ENCODE results near the gene C16orf92. TPM values are rescaled to one million over a fixed set of nuclear protein-coding genes. Genes with fewer than 3 reads are reported as not detected.
A peak's percentile ranks its signal among the peaks of the same experiment; 100 is the strongest.

Gene C16orf92
- total RNA-seq, 3 donors from 2014 or later, result not detected

GRCh38 chr16:29984764-29985147, 38.2 kb upstream of the C16orf92 start:
- Mint-ChIP-seq H3K4me3 (no peak overlapping the region), H3K36me3 (ENCODE audit: insufficient read depth) (peaks cover 60% of the 10 kb centered on the region), H3K9me3 (no peaks in the 10 kb centered on the region), H3K4me1 (ENCODE audit: low read depth) (no peaks in the 10 kb centered on the region), H3K27me3 (ENCODE audit: low read depth) (no peaks in the 10 kb centered on the region)
- DNase-seq (no peak), ATAC-seq (no peak)

GRCh38 chr16:29985271-29985811, 37.7 kb upstream of the C16orf92 start:
- H3K4me1 Mint-ChIP-seq (ENCODE audit: low read depth), result no peaks in the 10 kb centered on the region
- no peaks in the 10 kb centered on the region for H3K27me3 Mint-ChIP-seq (ENCODE audit: low read depth)
- DNase-seq (no peak), ATAC-seq (no peak)
- no peaks in the 10 kb centered on the region for H3K9me3 Mint-ChIP-seq
- peaks cover 57% of the 10 kb centered on the region for H3K36me3 Mint-ChIP-seq (ENCODE audit: insufficient read depth)
- no peak overlapping the region for H3K4me3 Mint-ChIP-seq

DNA sequence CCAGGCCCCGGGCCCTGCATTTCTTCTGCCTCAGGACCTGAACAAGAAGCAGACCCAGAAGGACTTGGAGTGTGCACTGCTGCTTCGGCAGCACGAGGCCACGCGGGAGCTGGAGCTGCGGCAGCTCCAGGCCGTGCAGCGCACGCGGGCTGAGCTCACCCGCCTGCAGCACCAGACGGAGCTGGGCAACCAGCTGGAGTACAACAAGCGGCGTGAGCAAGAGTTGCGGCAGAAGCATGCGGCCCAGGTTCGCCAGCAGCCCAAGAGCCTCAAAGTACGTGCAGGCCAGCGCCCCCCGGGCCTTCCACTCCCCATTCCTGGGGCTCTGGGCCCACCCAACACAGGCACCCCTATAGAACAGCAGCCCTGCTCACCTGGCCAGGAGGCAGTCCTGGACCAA, 36.8 kb upstream of the C16orf92 start:
- Mint-ChIP-seq H3K4me3 (no peak overlapping the region), H3K9me3 (no peaks in the 10 kb centered on the region), H3K27me3 (ENCODE audit: low read depth) (no peaks in the 10 kb centered on the region), H3K36me3 (ENCODE audit: insufficient read depth) (peaks cover 54% of the 10 kb centered on the region), H3K4me1 (ENCODE audit: low read depth) (no peaks in the 10 kb centered on the region)
- DNase-seq (no peak), ATAC-seq (no peak)

- no peaks in the 10 kb centered on the region for H3K27me3 Mint-ChIP-seq (ENCODE audit: low read depth)
- ATAC-seq, result no peak
- H3K9me3 Mint-ChIP-seq, result no peaks in the 10 kb centered on the region
- peaks cover 50% of the 10 kb centered on the region for H3K36me3 Mint-ChIP-seq (ENCODE audit: insufficient read depth)
- DNase-seq, result no peak
- H3K4me3 Mint-ChIP-seq, result no peak overlapping the region
- H3K4me1 Mint-ChIP-seq (ENCODE audit: low read depth), result no peaks in the 10 kb centered on the region
Observed at GRCh38 chr16:29986931-29987330, 36.1 kb upstream of the C16orf92 start.

DNA sequence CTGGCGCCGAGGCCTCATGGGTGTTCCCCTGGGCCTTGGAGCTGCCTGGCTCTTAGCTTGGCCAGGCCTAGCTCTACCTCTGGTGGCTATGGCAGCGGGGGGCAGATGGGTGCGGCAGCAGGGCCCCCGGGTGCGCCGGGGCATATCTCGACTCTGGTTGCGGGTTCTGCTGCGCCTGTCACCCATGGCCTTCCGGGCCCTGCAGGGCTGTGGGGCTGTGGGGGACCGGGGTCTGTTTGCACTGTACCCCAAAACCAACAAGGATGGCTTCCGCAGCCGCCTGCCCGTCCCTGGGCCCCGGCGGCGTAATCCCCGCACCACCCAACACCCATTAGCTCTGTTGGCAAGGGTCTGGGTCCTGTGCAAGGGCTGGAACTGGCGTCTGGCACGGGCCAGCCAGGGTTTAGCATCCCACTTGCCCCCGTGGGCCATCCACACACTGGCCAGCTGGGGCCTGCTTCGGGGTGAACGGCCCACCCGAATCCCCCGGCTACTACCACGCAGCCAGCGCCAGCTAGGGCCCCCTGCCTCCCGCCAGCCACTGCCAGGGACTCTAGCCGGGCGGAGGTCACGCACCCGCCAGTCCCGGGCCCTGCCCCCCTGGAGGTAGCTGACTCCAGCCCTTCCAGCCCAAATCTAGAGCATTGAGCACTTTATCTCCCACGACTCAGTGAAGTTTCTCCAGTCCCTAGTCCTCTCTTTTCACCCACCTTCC, 35.5 kb upstream of the C16orf92 start:
- Mint-ChIP-seq H3K4me3 (no peak overlapping the region), H3K9me3 (no peaks in the 10 kb centered on the region), H3K27me3 (ENCODE audit: low read depth) (no peaks in the 10 kb centered on the region), H3K4me1 (ENCODE audit: low read depth) (no peaks in the 10 kb centered on the region), H3K36me3 (ENCODE audit: insufficient read depth) (peaks cover 49% of the 10 kb centered on the region)
- ATAC-seq, result no peak
- no peak for DNase-seq

DNA sequence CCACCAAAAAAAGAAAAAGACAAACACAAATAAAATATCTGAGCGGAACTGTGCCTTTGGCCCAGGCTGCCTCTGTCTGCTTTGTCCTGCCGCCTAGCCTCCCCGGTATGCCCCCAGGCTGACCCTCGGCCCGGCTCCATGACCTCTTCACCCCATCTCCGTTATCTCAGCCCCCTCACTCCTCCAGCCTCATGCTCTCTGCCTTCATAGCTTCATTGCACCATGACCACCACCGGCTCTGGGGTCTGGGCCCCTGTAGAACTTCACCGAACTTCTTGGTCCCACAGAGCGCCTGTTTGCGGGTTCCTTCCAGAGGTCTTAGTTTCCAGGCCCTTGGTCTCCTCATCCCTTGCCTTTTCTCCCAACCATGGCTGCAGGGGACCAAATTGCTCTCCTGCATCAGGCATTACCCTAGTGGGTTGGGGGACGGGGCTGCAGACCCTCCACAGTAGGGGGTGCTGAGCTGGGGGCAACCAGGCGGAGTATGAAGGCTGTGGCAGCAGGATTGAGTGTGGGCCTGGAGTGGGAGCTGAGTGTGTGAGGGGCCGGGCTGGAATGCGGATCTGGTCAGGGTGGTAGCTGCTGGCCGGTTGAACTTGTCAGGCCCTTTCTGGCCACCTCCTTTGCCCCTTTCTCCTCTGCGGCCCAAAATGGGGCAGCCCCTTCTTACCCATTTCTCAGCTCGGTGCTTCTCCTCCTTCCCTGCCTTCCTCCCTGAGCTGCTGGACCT, 34.5 kb upstream of the C16orf92 start:
- Mint-ChIP-seq H3K27me3 (ENCODE audit: low read depth) (no peaks in the 10 kb centered on the region), H3K4me1 (ENCODE audit: low read depth) (no peaks in the 10 kb centered on the region), H3K36me3 (ENCODE audit: insufficient read depth) (peaks cover 47% of the 10 kb centered on the region), H3K4me3 (no peak overlapping the region), H3K9me3 (no peaks in the 10 kb centered on the region)
- no peak for DNase-seq
- ATAC-seq, result no peak

- Mint-ChIP-seq H3K4me1 (ENCODE audit: low read depth) (peaks cover 6% of the 10 kb centered on the region), H3K36me3 (ENCODE audit: insufficient read depth) (peaks cover 47% of the 10 kb centered on the region), H3K27me3 (ENCODE audit: low read depth) (no peaks in the 10 kb centered on the region), H3K4me3 (no peak overlapping the region), H3K9me3 (no peaks in the 10 kb centered on the region)
- no peak for ATAC-seq
- DNase-seq, result no peak
Observed at GRCh38 chr16:29989111-29989858, 33.7 kb upstream of the C16orf92 start.

GRCh38 chr16:29990034-29990433, 33.0 kb upstream of the C16orf92 start:
- no peak overlapping the region for H3K4me3 Mint-ChIP-seq
- no peaks in the 10 kb centered on the region for H3K27me3 Mint-ChIP-seq (ENCODE audit: low read depth)
- H3K36me3 Mint-ChIP-seq (ENCODE audit: insufficient read depth), result peaks cover 40% of the 10 kb centered on the region
- no peak for ATAC-seq
- no peak for DNase-seq
- peaks cover 13% of the 10 kb centered on the region for H3K4me1 Mint-ChIP-seq (ENCODE audit: low read depth)
- no peaks in the 10 kb centered on the region for H3K9me3 Mint-ChIP-seq

- DNase-seq (no peak), ATAC-seq (no peak)
- Mint-ChIP-seq H3K4me1 (ENCODE audit: low read depth) (peaks cover 21% of the 10 kb centered on the region), H3K4me3 (no peak overlapping the region), H3K36me3 (ENCODE audit: insufficient read depth) (peaks cover 32% of the 10 kb centered on the region), H3K27me3 (ENCODE audit: low read depth) (no peaks in the 10 kb centered on the region), H3K9me3 (no peaks in the 10 kb centered on the region)
Observed at GRCh38 chr16:29990883-29991570, 32.0 kb upstream of the C16orf92 start.

- no peak for ATAC-seq
- Mint-ChIP-seq H3K9me3 (no peaks in the 10 kb centered on the region), H3K27me3 (ENCODE audit: low read depth) (no peaks in the 10 kb centered on the region), H3K4me3 (no peak overlapping the region), H3K36me3 (ENCODE audit: insufficient read depth) (peaks cover 30% of the 10 kb centered on the region), H3K4me1 (ENCODE audit: low read depth) (peaks cover 22% of the 10 kb centered on the region)
- no peak for DNase-seq
Observed at GRCh38 chr16:29991571-29991904, 31.5 kb upstream of the C16orf92 start.

GRCh38 chr16:29992344-29992967, 30.5 kb upstream of the C16orf92 start:
- no peaks in the 10 kb centered on the region for H3K9me3 Mint-ChIP-seq
- ATAC-seq (no peak), DNase-seq (no peak)
- H3K4me1 Mint-ChIP-seq (ENCODE audit: low read depth), result peaks cover 27% of the 10 kb centered on the region
- H3K36me3 Mint-ChIP-seq (ENCODE audit: insufficient read depth), result peaks cover 27% of the 10 kb centered on the region
- no peak overlapping the region for H3K4me3 Mint-ChIP-seq
- H3K27me3 Mint-ChIP-seq (ENCODE audit: low read depth), result no peaks in the 10 kb centered on the region

GRCh38 chr16:29993191-29993902, 29.7 kb upstream of the C16orf92 start:
- no peaks in the 10 kb centered on the region for H3K9me3 Mint-ChIP-seq
- H3K36me3 Mint-ChIP-seq (ENCODE audit: insufficient read depth), result peaks cover 22% of the 10 kb centered on the region
- DNase-seq (no peak), ATAC-seq (no peak)
- no peaks in the 10 kb centered on the region for H3K27me3 Mint-ChIP-seq (ENCODE audit: low read depth)
- H3K4me1 Mint-ChIP-seq (ENCODE audit: low read depth), result peaks cover 32% of the 10 kb centered on the region
- no peak overlapping the region for H3K4me3 Mint-ChIP-seq

- H3K27me3 Mint-ChIP-seq (ENCODE audit: low read depth), result no peaks in the 10 kb centered on the region
- H3K4me3 Mint-ChIP-seq, result peak overlapping the region; percentile 98
- no peak for DNase-seq
- peaks cover 33% of the 10 kb centered on the region for H3K4me1 Mint-ChIP-seq (ENCODE audit: low read depth)
- no peak for ATAC-seq
- no peaks in the 10 kb centered on the region for H3K9me3 Mint-ChIP-seq
- peaks cover 21% of the 10 kb centered on the region for H3K36me3 Mint-ChIP-seq (ENCODE audit: insufficient read depth)
Observed at GRCh38 chr16:29993903-29994599, 28.9 kb upstream of the C16orf92 start.
